ENCODE results near the gene SPTLC2. TPM values are rescaled to one million over a fixed set of nuclear protein-coding genes. Genes with fewer than 3 reads are reported as not detected.

SPTLC2 gene
- total and polyA plus RNA-seq, 2 of the 13 experiments (the other 11 are each of a cell fraction or from before 2014, with no cell fraction given), result 17.4 to 17.5 TPM

- TF ChIP-seq ZNF335 (CRISPR knock-in tag; IDR thresholded peaks at IDR 0.05), result no peak
- no peak for TF ChIP-seq PHB2 (IDR thresholded peaks at IDR 0.05; ENCODE audit: partially characterized antibody)
- TF ChIP-seq THAP11 (CRISPR knock-in tag; IDR thresholded peaks at IDR 0.05), result 0 out of 2 replicates have a peak, but pooled peaks have one; percentile 25
- TF ChIP-seq KDM2A (CRISPR knock-in tag; IDR thresholded peaks at IDR 0.05; ENCODE audit: borderline replicate concordance, low read depth), result no peak
- no peak for TF ChIP-seq ZNF597 (CRISPR knock-in tag; IDR thresholded peaks at IDR 0.05)
- peak; percentile 64; the same call in 1 of the 2 replicates for TF ChIP-seq ZNF232 (CRISPR knock-in tag; IDR thresholded peaks at IDR 0.05; ENCODE audit: borderline replicate concordance)
- TF ChIP-seq ATF7-NPFF (CRISPR knock-in tag; IDR thresholded peaks at IDR 0.05; ENCODE audit: low read depth), result no peak
- TF ChIP-seq ZKSCAN5 (CRISPR knock-in tag; IDR thresholded peaks at IDR 0.05), result no peak
- no peak for TF ChIP-seq CHCHD3 (CRISPR knock-in tag; IDR thresholded peaks at IDR 0.05)
- TF ChIP-seq, protein P1, sequence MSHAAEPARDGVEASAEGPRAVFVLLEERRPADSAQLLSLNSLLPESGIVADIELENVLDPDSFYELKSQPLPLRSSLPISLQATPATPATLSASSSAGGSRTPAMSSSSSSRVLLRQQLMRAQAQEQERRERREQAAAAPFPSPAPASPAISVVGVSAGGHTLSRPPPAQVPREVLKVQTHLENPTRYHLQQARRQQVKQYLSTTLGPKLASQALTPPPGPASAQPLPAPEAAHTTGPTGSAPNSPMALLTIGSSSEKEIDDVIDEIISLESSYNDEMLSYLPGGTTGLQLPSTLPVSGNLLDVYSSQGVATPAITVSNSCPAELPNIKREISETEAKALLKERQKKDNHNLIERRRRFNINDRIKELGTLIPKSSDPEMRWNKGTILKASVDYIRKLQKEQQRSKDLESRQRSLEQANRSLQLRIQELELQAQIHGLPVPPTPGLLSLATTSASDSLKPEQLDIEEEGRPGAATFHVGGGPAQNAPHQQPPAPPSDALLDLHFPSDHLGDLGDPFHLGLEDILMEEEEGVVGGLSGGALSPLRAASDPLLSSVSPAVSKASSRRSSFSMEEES (CRISPR knock-in tag; IDR thresholded peaks at IDR 0.05), result 0 out of 2 replicates have a peak, but pooled peaks have one; percentile 7
- TF ChIP-seq ZNF224 (CRISPR knock-in tag; IDR thresholded peaks at IDR 0.05), result no peak
- no peak for TF ChIP-seq ZNF546 (CRISPR knock-in tag; conservative IDR thresholded peaks at IDR 0.05)
- TF ChIP-seq NONO (IDR thresholded peaks at IDR 0.05), result no peak
- TF ChIP-seq NONO (CRISPR knock-in tag; conservative IDR thresholded peaks at IDR 0.05), result peak; percentile 38; the same call in 1 of the 2 replicates
- no peak for TF ChIP-seq SRSF1 (optimal IDR thresholded peaks at IDR 0.05; ENCODE audit: low read depth, low read length)
- TF ChIP-seq, protein P2, sequence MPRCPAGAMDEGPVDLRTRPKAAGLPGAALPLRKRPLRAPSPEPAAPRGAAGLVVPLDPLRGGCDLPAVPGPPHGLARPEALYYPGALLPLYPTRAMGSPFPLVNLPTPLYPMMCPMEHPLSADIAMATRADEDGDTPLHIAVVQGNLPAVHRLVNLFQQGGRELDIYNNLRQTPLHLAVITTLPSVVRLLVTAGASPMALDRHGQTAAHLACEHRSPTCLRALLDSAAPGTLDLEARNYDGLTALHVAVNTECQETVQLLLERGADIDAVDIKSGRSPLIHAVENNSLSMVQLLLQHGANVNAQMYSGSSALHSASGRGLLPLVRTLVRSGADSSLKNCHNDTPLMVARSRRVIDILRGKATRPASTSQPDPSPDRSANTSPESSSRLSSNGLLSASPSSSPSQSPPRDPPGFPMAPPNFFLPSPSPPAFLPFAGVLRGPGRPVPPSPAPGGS (CRISPR knock-in tag; IDR thresholded peaks at IDR 0.05), result no peak
- TF ChIP-seq ZNF839 (CRISPR knock-in tag; IDR thresholded peaks at IDR 0.05; ENCODE audit: borderline replicate concordance), result no peak
- no peak for TF ChIP-seq ZNF577 (CRISPR knock-in tag; IDR thresholded peaks at IDR 0.05; ENCODE audit: borderline replicate concordance, low read depth)
- TF ChIP-seq NCOA1 (CRISPR knock-in tag; IDR thresholded peaks at IDR 0.05), result no peak
- no peak for TF ChIP-seq NFE2L1 (CRISPR knock-in tag; IDR thresholded peaks at IDR 0.05; ENCODE audit: borderline replicate concordance)
- TF ChIP-seq KLF11 (CRISPR knock-in tag; IDR thresholded peaks at IDR 0.05), result no peak
- TF ChIP-seq, protein P3, sequence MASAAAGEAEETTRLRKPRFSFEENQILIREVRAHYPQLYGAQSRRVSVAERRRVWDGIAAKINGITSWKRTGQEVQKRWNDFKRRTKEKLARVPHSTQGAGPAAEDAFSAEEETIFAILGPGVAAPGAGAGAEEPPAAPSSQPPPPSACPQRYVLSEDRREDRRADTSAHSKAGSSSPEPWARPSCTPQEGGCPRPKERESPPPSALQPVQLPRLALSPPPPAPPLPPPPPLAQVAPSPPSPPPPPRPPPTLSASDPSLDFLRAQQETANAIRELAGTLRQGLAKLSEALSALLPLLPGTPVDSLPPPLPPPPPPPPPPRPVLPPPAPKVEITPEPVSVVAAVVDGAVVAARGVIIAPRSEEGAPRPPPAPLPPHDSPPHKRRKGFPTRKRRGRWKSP (CRISPR knock-in tag; IDR thresholded peaks at IDR 0.05), result 0 out of 2 replicates have a peak, but pooled peaks have one; percentile 59
- TF ChIP-seq ZNF576 (CRISPR knock-in tag; IDR thresholded peaks at IDR 0.05), result no peak
- no peak for TF ChIP-seq CREB1 (IDR thresholded peaks at IDR 0.05)
- no peak for TF ChIP-seq CREB1 (CRISPR knock-in tag; IDR thresholded peaks at IDR 0.05)
- TF ChIP-seq U2AF2 (IDR thresholded peaks at IDR 0.05; ENCODE audit: low read depth, low read length), result no peak
Observed at GRCh38 chr14:77502109-77502782, 114.2 kb downstream of the SPTLC2 start (continued).
